GM12865 (cell line): ENCODE results near the gene ALG5.

Experiments used
- DNase-seq: peaks from one replicate; pipeline ENCODE4 v3.0.0; 2010; ENCODE audit warnings: low read depth
- H3K4me3 ChIP-seq: 2 replicates; pipeline ENCODE4 v1.5.1; 2011; ENCODE audit warnings: mild to moderate bottlenecking, low read depth, low read length, control low read depth
- TF ChIP-seq, protein P1 (sequence below): IDR thresholded peaks from 2 replicates; pipeline ENCODE4 v1.5.1; 2011; ENCODE audit warnings: low read length, control low read depth, low read depth, inconsistent platforms; ENCODE audit not compliant: insufficient read depth; ENCODE audit errors: missing control alignments

Gene ALG5

DNA sequence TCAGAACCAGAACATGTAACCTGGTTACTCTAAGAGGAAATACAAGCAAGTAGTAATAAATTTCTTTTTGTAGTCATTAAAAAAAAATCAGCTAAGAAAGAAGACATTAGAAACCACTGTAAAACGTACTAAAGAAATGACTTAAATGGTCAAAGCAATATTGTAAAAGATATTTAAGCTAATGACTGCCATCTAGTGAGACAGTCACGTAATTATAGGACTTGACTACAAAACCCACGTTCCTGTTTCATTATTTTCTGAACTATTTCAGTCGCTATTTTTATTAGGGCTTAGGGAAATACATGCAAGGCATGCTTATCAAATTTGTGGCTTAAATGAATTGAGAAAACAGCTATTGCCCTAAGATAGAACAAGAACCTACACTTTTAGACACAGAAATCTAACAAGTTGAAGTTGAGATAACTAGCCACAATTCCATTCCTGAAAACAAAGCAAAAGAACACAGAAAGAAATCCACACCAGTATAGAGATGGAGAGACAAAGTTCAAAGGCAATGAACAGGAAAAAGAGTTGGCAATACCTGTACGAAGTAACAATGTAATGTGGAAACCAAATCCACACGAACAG, 17.9 kb downstream of the ALG5 start:
- no peak overlapping the region for H3K4me3 ChIP-seq
- DNase-seq, result peak; percentile 39
- TF ChIP-seq, protein P1, sequence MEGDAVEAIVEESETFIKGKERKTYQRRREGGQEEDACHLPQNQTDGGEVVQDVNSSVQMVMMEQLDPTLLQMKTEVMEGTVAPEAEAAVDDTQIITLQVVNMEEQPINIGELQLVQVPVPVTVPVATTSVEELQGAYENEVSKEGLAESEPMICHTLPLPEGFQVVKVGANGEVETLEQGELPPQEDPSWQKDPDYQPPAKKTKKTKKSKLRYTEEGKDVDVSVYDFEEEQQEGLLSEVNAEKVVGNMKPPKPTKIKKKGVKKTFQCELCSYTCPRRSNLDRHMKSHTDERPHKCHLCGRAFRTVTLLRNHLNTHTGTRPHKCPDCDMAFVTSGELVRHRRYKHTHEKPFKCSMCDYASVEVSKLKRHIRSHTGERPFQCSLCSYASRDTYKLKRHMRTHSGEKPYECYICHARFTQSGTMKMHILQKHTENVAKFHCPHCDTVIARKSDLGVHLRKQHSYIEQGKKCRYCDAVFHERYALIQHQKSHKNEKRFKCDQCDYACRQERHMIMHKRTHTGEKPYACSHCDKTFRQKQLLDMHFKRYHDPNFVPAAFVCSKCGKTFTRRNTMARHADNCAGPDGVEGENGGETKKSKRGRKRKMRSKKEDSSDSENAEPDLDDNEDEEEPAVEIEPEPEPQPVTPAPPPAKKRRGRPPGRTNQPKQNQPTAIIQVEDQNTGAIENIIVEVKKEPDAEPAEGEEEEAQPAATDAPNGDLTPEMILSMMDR, result peak; percentile 20

- no peak for DNase-seq
- TF ChIP-seq, protein P1, result no peak
- H3K4me3 ChIP-seq, result no peak overlapping the region
Measured at GRCh38 chr13:36979361-36980050, 19.6 kb downstream of the ALG5 start.

GRCh38 chr13:36975172-36975571, 24.0 kb downstream of the ALG5 start:
- no peak overlapping the region for H3K4me3 ChIP-seq
- TF ChIP-seq, protein P1, result no peak
- no peak for DNase-seq

DNA sequence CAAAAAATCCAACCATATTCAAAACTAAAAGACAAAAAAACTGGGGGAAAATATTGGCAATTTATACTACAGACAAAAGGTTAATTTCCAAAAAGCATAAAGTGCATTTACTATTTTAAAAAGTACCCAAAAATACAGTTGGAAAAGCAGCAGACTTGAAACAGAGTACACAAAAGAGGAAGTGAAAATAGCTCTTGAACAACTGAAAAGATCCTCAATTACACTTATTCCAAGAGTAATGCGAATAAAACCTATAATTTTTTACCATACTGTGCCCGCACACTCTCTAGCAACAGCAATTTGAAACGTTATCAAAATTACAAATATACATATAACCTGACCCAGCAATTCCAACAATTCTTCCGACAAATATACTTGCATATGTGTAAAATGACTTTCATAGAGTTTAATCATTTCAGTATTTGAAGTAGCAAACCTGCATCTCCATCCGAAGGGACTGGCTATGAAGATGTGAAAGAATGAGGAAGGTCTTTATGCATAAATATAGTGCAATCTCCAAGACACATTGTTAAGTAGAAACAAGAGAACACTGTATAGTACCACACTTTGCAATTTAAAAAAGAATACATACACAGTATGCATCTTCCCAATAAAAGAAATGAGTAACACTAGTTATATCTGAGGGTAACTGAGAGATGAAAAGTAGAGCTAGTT, 25.4 kb downstream of the ALG5 start:
- no peak overlapping the region for H3K4me3 ChIP-seq
- DNase-seq, result peak; percentile 8
- TF ChIP-seq, protein P1, result no peak

GRCh38 chr13:36973009-36973408, 26.1 kb downstream of the ALG5 start:
- no peak overlapping the region for H3K4me3 ChIP-seq
- TF ChIP-seq, protein P1, result no peak
- no peak for DNase-seq

DNA sequence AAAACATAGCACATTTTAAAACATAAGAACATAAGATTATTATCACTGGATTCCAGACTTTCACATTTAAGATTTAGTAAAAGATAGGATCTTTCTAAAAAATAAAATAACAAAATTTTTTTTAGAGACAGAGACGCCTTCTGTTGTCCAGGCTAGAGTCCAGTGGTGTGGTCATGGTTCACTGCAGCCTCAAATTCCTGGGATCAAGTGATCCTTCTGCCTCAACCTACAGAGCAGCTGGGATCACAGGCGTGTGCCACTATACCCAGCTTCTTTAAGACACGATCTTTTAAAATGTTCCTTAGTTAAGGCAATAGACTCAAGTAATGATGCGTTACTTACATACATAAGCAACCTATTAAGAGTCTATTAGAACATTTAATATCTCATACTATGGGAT, 32.7 kb downstream of the ALG5 start:
- H3K4me3 ChIP-seq, result no peak overlapping the region
- TF ChIP-seq, protein P1, result no peak
- DNase-seq, result no peak

DNA sequence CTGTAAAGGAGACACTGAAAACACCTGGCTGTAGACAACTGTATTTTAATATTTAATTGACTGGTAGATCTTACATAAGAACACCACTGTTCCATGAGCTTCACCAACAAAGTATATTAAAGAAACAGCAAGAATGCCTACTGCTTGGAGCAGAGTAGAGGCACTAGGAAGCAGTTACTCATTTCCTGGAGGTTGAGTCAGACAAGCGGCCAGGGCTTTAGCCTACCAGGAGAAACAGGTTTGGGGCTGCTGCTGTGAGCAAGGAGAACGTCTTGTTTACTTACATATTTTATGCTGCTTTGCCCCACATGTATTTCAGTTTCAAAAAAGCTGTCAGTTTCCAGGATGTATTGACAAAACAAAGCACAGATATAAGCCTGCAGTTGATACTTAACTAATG, 33.4 kb downstream of the ALG5 start:
- no peak for DNase-seq
- no peak overlapping the region for H3K4me3 ChIP-seq
- TF ChIP-seq, protein P1, result no peak
